Measurements from ENCODE around the gene SIGLEC7. TPM values are rescaled to one million over a fixed set of nuclear protein-coding genes. Genes with fewer than 3 reads are reported as not detected.

Gene SIGLEC7
- total RNA-seq, 1 donor from 2014 or later = not detected

- H3K79me2 ChIP-seq (ENCODE audit: insufficient read depth, low read length) = no peaks in the 10 kb centered on the region
- H3K4me2 ChIP-seq (ENCODE audit: low read length) = no peak overlapping the region
- H3K27ac ChIP-seq (ENCODE audit: low read depth, low read length) = no peak overlapping the region
- H3K4me1 Mint-ChIP-seq (ENCODE audit: low read depth, unreplicated experiment) = no peaks in the 10 kb centered on the region
- peaks cover 4% of the 10 kb centered on the region for H3K9me3 Mint-ChIP-seq (ENCODE audit: unreplicated experiment)
- H3K4me1 ChIP-seq (ENCODE audit: insufficient read depth, low read length) = no peaks in the 10 kb centered on the region
- no peaks in the 10 kb centered on the region for H3K36me3 ChIP-seq (ENCODE audit: insufficient read depth, low read length)
- DNase-seq (ENCODE audit: low read depth) = no peak
- H2AFZ ChIP-seq (ENCODE audit: low read depth, low read length) = no peak overlapping the region
- no peak for FAIRE-seq
- H3K4me3 Mint-ChIP-seq (ENCODE audit: unreplicated experiment) = no peak overlapping the region
- no peak overlapping the region for H3K27ac Mint-ChIP-seq (ENCODE audit: unreplicated experiment)
- peaks cover 14% of the 10 kb centered on the region for H3K27me3 Mint-ChIP-seq (ENCODE audit: low read depth, unreplicated experiment)
- no peaks in the 10 kb centered on the region for H3K36me3 Mint-ChIP-seq (ENCODE audit: low read depth, unreplicated experiment)
- no peaks in the 10 kb centered on the region for H3K9me3 ChIP-seq (ENCODE audit: insufficient read depth, low read depth, low read length)
- TF ChIP-seq CTCF (IDR thresholded peaks at IDR 0.05; ENCODE audit: insufficient read depth, low read depth, low read length) (no peak), EZH2 (IDR thresholded peaks at IDR 0.05; ENCODE audit: insufficient read depth, low read length) (no peak)
- no peak overlapping the region for H3K4me3 ChIP-seq (ENCODE audit: insufficient read depth, low read depth, low read length)
- H4K20me1 ChIP-seq (ENCODE audit: insufficient read depth, low read length) = no peaks in the 10 kb centered on the region
- no peak overlapping the region for H3K9ac ChIP-seq (ENCODE audit: low read length)
- H3K27me3 ChIP-seq (ENCODE audit: insufficient read depth, low read length) = no peaks in the 10 kb centered on the region
Observed at GRCh38 chr19:51131780-51132680, 10.1 kb upstream of the SIGLEC7 start.

- no peak overlapping the region for H3K27ac Mint-ChIP-seq (ENCODE audit: unreplicated experiment)
- Histone ChIP-seq H3K9me3 (ENCODE audit: insufficient read depth, low read depth, low read length) (peaks cover 2% of the 10 kb centered on the region), H3K79me2 (ENCODE audit: insufficient read depth, low read length) (no peaks in the 10 kb centered on the region), H3K4me1 (ENCODE audit: insufficient read depth, low read length) (no peaks in the 10 kb centered on the region), H3K27ac (ENCODE audit: low read depth, low read length) (no peak overlapping the region), H3K27me3 (ENCODE audit: insufficient read depth, low read length) (no peaks in the 10 kb centered on the region), H3K4me2 (ENCODE audit: low read length) (no peak overlapping the region), H4K20me1 (ENCODE audit: insufficient read depth, low read length) (no peaks in the 10 kb centered on the region), H2AFZ (ENCODE audit: low read depth, low read length) (no peak overlapping the region), H3K9ac (ENCODE audit: low read length) (no peak overlapping the region), H3K4me3 (ENCODE audit: insufficient read depth, low read depth, low read length) (no peak overlapping the region), H3K36me3 (ENCODE audit: insufficient read depth, low read length) (no peaks in the 10 kb centered on the region)
- FAIRE-seq (no peak), DNase-seq (ENCODE audit: low read depth) (no peak)
- H3K9me3 Mint-ChIP-seq (ENCODE audit: unreplicated experiment) = peaks cover 2% of the 10 kb centered on the region
- H3K36me3 Mint-ChIP-seq (ENCODE audit: low read depth, unreplicated experiment) = no peaks in the 10 kb centered on the region
- H3K4me1 Mint-ChIP-seq (ENCODE audit: low read depth, unreplicated experiment) = no peaks in the 10 kb centered on the region
- no peak for TF ChIP-seq EZH2 (IDR thresholded peaks at IDR 0.05; ENCODE audit: insufficient read depth, low read length)
- TF ChIP-seq CTCF (IDR thresholded peaks at IDR 0.05; ENCODE audit: insufficient read depth, low read depth, low read length) = no peak
- no peak overlapping the region for H3K4me3 Mint-ChIP-seq (ENCODE audit: unreplicated experiment)
- peaks cover 19% of the 10 kb centered on the region for H3K27me3 Mint-ChIP-seq (ENCODE audit: low read depth, unreplicated experiment)
Observed at GRCh38 chr19:51135004-51135403, 7.1 kb upstream of the SIGLEC7 start.

Data from astrocyte (in vitro differentiated cells and primary cell).